Activated naive CD4-positive, alpha-beta T cell treated with anti-CD3 and anti-CD28 coated beads, Interleukin-2, amount 10 ng/mL, durations not matched to agents 7 days and 5 days (primary cell): Measurements from ENCODE around the gene MACC1.
A peak's percentile ranks its signal among the peaks of the same experiment; 100 is the strongest.
"Not testable (repeated sequence)": the region's sequence is repeated elsewhere in the genome, so short reads cannot be mapped to it uniquely, and the experiment has no call there.

Experiments used
- CTCF ChIA-PET: fragments of 350-600 bp; sonication (Branson Sonifier 250); formaldehyde crosslinking; loops from one replicate; lab custom pipeline; 2021; ENCODE audit warnings: antibody characterized with exemption; lab: Charles Lee
- DNase-seq: peaks from one replicate; pipeline ENCODE4 v3.0.0-alpha.2; 2020
- H3K27ac Mint-ChIP-seq: one replicate; pipeline ENCODE4 v1.8.0; 2021; ENCODE audit warnings: mild to moderate bottlenecking, moderate library complexity, mixed read lengths
- H3K27me3 Mint-ChIP-seq: one replicate; pipeline ENCODE4 v1.8.0; 2021; ENCODE audit warnings: mild to moderate bottlenecking, mixed read lengths
- H3K36me3 Mint-ChIP-seq: one replicate; pipeline ENCODE4 v1.8.0; 2021; ENCODE audit warnings: mixed read lengths
- H3K4me1 Mint-ChIP-seq: one replicate; pipeline ENCODE4 v1.8.0; 2021; ENCODE audit warnings: mixed read lengths
- H3K4me3 Mint-ChIP-seq: one replicate; pipeline ENCODE4 v1.8.0; 2021; ENCODE audit warnings: mild to moderate bottlenecking, moderate library complexity, mixed read lengths
- H3K9me3 Mint-ChIP-seq: one replicate; pipeline ENCODE4 v1.8.0; 2021; ENCODE audit warnings: mixed read lengths

MACC1 gene

DNA sequence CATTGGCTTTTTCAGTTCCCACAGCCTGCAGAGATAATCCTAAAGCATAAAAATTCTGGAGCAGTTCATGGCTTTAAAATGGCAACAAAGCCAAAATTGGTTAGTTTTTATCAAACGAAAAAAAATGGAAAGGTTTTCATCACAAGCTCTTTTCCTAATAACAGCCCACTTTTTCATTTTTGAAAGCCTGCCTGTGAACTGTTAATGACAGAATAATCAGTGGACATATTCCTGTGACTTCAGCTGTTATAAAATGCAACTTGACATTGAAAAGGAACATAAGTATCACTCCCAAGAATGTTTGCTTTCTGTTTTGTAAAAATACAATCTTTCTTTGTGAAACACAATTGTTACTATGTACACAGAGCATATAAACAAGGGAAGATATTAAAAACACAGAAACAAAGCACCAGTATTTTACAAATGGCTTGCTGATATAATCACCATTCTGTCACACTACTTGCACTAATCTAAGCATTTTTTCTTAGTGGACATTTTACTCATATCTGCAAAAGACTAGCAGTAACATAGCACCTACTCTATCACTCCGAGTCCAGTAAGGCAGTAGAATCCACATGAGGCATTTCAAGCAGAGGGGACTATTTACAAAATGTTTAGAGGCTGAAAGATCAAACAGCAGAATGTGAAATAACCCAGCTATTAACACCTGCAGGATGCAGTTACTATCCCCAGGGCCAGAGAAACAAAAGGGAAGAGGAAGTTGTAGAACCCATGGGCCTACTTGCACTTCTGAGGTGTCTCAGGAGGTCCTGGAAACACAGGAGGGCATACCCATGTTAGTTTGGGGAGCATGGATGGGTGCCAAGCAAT, 26.4 kb downstream of the MACC1 start:
- Mint-ChIP-seq H3K27me3 (no peaks in the 10 kb centered on the region), H3K4me3 (no peak overlapping the region), H3K36me3 (no peaks in the 10 kb centered on the region), H3K9me3 (no peaks in the 10 kb centered on the region), H3K27ac (no peak overlapping the region), H3K4me1 (no peaks in the 10 kb centered on the region)
- DNase-seq, result no peak
- CTCF ChIA-PET, result no interaction called here

DNA sequence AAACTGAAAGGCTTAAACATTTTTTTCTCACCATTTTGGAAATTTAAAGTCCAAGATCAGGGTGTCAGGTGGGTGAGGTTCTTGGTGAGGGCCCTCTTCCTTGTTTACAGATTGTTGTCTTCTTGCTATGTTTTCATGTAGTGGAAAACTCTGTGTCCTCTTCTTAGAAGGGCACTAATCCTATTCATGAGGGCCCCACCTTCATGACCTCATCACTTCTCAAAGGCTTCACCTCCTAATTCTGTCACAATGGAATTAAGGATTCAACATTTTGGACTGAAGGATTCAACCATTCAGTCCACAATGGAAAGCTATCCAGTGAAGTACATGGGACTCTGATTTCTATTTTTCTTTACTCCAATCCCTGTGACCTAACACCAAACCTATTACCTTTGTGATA, 27.3 kb downstream of the MACC1 start:
- Mint-ChIP-seq H3K27me3 (no peaks in the 10 kb centered on the region), H3K27ac (no peak overlapping the region), H3K4me3 (no peak overlapping the region), H3K36me3 (no peaks in the 10 kb centered on the region), H3K9me3 (no peaks in the 10 kb centered on the region), H3K4me1 (no peaks in the 10 kb centered on the region)
- CTCF ChIA-PET, result no interaction called here
- no peak for DNase-seq

DNA sequence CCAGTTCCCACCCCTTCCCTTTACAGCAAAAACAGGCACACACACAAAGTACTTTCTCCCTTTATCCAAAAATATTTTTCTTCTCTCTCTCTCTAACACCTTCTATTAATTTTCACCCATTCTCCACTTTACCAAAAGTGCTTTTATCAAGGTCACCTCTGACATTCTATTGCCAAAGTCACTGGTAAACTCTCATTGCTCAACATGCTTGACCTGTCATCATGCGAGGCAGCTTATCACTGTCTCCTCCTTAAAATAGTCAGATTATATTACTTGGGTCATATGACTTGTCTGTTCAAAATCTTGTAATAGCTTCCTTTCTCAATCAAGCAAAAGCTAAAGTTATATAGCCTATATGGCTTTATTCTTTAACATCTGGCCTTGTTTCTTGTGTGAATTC, 28.6 kb downstream of the MACC1 start:
- no peak for DNase-seq
- Mint-ChIP-seq H3K27me3 (no peaks in the 10 kb centered on the region), H3K36me3 (no peaks in the 10 kb centered on the region), H3K4me3 (no peak overlapping the region), H3K4me1 (no peaks in the 10 kb centered on the region), H3K27ac (no peak overlapping the region), H3K9me3 (no peaks in the 10 kb centered on the region)
- CTCF ChIA-PET, result no interaction called here

DNA sequence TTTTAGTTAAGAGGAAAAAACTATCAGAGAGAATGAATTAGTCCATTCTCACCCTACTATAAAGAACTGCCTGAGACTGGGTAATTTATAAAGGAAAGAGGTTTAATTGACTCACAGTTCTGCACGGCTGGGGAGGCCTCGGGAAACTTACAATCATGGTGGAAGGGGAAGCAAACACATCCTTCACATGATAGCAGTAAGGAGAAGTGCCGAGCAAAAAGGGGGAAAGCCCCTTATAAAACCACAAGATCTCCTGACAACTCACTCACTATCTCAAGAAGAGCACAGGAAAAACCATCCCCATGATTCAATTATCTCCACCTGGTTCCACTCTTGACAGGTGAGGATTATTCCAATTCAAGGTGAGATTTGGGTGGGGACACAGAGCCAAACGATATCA, 29.3 kb downstream of the MACC1 start:
- CTCF ChIA-PET, result interaction anchor here (0.5 kb wide), 1 partner anchor 80 kb away, joined by 3 read pairs; no protein-coding TSS in a partner anchor
- H3K27me3 Mint-ChIP-seq, H3K4me1 Mint-ChIP-seq, H3K9me3 Mint-ChIP-seq, H3K4me3 Mint-ChIP-seq, DNase-seq, H3K36me3 Mint-ChIP-seq, H3K27ac Mint-ChIP-seq: not testable (repeated sequence)

DNA sequence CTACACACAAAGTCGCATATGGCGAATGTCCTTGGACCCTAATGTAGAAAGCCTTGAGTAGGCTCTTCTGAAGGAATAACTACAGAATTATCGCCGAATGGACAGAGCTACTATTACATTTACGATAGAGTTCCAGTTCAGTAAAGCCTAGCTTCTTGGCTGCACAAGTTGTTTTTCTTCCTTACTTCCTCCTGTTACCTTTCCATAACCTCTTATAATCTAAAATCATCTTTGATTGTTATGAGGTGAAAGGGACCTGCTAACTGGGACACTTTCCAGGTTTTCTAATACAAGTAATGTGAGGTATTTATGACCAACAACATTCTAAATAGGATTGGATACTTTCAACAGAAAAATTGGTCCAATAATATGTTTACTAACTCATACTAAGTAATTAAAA, 31.2 kb downstream of the MACC1 start:
- H3K9me3 Mint-ChIP-seq, result no peaks in the 10 kb centered on the region
- no peak overlapping the region for H3K27ac Mint-ChIP-seq
- H3K4me3 Mint-ChIP-seq, result no peak overlapping the region
- no peak for DNase-seq
- H3K27me3 Mint-ChIP-seq, result no peaks in the 10 kb centered on the region
- no peaks in the 10 kb centered on the region for H3K36me3 Mint-ChIP-seq
- H3K4me1 Mint-ChIP-seq, result no peaks in the 10 kb centered on the region
- CTCF ChIA-PET, result no interaction called here

DNA sequence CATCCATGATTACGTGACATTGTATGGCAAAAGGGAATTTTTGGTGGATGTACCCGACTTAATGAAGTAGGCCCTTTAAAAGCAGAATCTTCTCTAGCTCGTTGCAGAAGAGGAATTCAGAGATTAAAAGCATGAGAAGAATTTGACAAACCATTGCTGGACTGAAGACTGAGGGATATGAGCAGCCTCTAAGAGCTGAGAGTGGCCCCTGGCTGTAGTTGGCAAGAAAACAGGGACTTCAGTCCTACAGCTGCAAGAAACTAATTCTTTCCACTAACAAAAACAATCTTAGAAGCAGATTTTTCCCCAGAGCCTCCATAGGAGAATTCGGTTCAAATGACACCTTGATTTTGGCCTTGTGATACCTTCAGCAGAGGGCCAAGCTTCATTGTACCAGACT, 34.1 kb downstream of the MACC1 start:
- H3K4me1 Mint-ChIP-seq, result no peaks in the 10 kb centered on the region
- CTCF ChIA-PET, result no interaction called here

DNA sequence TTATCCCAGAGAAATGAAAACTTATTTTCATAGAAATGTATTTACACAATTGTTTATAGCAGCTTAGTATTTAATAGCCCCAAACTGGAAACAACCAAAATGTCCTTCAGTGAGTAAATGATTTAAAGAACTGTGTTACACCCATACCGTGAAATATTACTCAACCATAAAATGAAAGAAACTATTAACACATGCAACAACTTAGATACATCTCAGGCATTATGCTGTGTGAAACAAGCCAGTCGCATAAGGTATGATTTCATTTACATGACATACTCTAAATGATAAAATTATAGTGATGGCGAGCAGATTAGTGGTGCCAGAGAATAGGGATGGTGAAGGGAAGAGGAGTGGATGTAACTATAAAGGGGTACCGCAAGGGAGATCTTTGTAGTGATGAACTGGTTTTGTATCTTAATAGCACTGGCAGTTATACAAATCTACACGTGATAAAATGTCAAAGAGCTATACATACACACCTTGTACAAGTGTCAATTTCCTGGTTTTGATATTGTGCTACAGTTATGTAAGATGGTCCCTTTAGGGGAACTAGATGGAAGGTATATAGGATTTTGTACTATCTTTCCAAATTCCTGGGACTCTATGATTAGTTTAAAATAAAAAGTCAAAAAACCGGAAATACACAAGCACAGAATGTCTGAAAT, 40.5 kb downstream of the MACC1 start:
- H3K4me3 Mint-ChIP-seq, result no peak overlapping the region
- H3K27me3 Mint-ChIP-seq, result no peaks in the 10 kb centered on the region
- DNase-seq, result no peak
- no peaks in the 10 kb centered on the region for H3K36me3 Mint-ChIP-seq
- H3K27ac Mint-ChIP-seq, result no peak overlapping the region
- H3K9me3 Mint-ChIP-seq, result no peaks in the 10 kb centered on the region
- H3K4me1 Mint-ChIP-seq, result no peaks in the 10 kb centered on the region
- CTCF ChIA-PET, result no interaction called here

More for the DNA sequence above, 34.1 kb downstream of the MACC1 start:
- Mint-ChIP-seq H3K27ac (no peak overlapping the region), H3K36me3 (no peaks in the 10 kb centered on the region), H3K4me3 (no peak overlapping the region), H3K27me3 (no peaks in the 10 kb centered on the region), H3K9me3 (no peaks in the 10 kb centered on the region)
- DNase-seq, result no peak

DNA sequence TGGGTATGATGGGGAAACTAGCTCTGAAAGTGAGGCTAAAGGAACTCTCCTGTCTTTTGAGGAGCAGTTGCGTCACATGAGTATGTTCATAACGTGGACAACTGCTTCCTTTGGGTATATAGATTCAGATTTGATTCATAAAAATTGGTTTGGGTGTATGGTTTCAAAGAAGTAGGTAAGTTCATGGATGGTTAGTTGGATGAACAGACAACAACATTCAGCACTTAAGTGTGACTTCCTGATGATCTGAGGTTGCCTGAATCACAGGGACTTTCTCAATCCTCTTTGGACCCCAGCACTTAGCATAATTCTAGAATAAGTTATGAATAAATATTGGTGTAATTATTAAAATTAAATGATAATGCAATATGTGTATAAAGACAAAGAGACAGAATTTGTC, 43.4 kb downstream of the MACC1 start:
- no peaks in the 10 kb centered on the region for H3K4me1 Mint-ChIP-seq

DNA sequence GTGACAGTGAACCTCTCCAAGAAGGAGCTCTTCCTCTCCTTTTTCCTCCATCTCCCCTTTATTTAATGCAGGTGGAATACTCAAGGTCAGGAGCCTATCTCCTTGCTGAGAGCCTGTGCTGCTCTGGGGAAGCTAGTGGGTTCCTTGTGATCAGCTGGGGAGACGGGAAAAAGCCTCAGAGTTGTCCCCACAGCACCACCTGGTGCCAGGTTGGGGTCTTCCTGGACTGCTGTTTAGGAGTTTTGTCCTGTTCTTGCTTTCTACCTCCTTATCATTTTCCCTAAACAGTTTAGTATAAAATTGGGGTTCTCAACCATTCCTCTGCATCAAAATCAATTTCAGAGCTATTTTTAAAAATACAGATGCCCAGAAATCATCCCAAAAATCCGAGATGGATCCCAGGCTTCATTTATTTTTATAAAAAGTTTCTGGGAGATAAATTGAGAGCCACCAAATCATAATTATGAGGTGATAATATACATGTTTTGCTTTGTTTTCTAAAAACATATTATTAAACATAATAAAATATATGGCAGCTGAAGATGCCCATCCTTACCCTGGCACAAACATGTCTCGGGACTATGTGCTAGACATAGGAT, 44.3 kb downstream of the MACC1 start:
- CTCF ChIA-PET, result interaction anchor here (0.9 to 1.8 kb wide), 3 partner anchors 190 to 459 kb away, joined by 3 to 5 read pairs (median 3); no protein-coding TSS in a partner anchor
- DNase-seq, result peak; percentile 29
- H3K36me3 Mint-ChIP-seq, result no peaks in the 10 kb centered on the region
- no peak overlapping the region for H3K4me3 Mint-ChIP-seq
- H3K4me1 Mint-ChIP-seq, result no peaks in the 10 kb centered on the region
- H3K27me3 Mint-ChIP-seq, result no peaks in the 10 kb centered on the region
- no peak overlapping the region for H3K27ac Mint-ChIP-seq
- no peaks in the 10 kb centered on the region for H3K9me3 Mint-ChIP-seq

More for the DNA sequence above, 43.4 kb downstream of the MACC1 start:
- no peak overlapping the region for H3K4me3 Mint-ChIP-seq
- H3K36me3 Mint-ChIP-seq, result no peaks in the 10 kb centered on the region
- H3K9me3 Mint-ChIP-seq, result no peaks in the 10 kb centered on the region
- DNase-seq, result no peak
- no peak overlapping the region for H3K27ac Mint-ChIP-seq
- H3K27me3 Mint-ChIP-seq, result no peaks in the 10 kb centered on the region
- CTCF ChIA-PET, result no interaction called here

DNA sequence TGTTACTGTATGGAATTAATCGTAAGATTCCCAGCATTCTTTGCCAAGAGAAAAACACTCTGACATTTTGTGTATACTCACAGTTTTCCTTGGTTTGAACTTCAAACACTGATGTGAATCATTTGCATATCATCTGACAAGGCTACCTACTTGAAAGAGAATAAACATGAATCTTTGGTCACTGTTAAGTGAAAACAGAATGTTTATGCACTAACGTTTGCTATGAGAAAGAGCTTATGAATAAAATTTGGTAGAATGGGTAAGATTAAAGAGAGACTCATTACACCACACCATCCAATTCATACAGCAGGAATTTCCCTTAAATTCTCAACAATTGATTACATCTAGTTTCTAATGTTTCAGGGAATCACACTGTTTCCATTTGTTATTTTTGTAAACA, 46.6 kb downstream of the MACC1 start:
- no peaks in the 10 kb centered on the region for H3K36me3 Mint-ChIP-seq
- CTCF ChIA-PET, result no interaction called here
- DNase-seq, result no peak
- no peaks in the 10 kb centered on the region for H3K9me3 Mint-ChIP-seq
- H3K27me3 Mint-ChIP-seq, result no peaks in the 10 kb centered on the region
- H3K27ac Mint-ChIP-seq, result no peak overlapping the region
- no peaks in the 10 kb centered on the region for H3K4me1 Mint-ChIP-seq
- H3K4me3 Mint-ChIP-seq, result no peak overlapping the region

DNA sequence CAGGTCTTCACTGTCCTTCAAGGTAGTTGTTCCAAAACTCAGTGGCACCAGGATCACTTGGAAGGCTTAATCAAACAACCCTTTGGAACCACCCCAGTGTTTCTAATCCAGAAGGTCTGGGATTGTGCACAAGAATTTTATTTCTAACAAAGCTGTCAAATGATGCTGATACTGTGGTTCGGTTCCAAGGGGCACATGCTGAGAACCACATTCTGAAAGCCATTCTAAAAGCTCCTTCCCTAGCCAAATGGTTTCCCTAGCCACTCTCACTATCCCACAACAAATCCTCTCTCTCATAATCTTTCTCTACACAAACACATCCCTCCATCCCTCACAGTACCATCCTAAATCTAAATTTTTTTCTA, 52.1 kb downstream of the MACC1 start:
- H3K4me3 Mint-ChIP-seq, result no peak overlapping the region
- CTCF ChIA-PET, result no interaction called here
- DNase-seq, result no peak
- no peaks in the 10 kb centered on the region for H3K4me1 Mint-ChIP-seq
- no peaks in the 10 kb centered on the region for H3K36me3 Mint-ChIP-seq
- no peak overlapping the region for H3K27ac Mint-ChIP-seq
- H3K9me3 Mint-ChIP-seq, result no peaks in the 10 kb centered on the region
- no peaks in the 10 kb centered on the region for H3K27me3 Mint-ChIP-seq

DNA sequence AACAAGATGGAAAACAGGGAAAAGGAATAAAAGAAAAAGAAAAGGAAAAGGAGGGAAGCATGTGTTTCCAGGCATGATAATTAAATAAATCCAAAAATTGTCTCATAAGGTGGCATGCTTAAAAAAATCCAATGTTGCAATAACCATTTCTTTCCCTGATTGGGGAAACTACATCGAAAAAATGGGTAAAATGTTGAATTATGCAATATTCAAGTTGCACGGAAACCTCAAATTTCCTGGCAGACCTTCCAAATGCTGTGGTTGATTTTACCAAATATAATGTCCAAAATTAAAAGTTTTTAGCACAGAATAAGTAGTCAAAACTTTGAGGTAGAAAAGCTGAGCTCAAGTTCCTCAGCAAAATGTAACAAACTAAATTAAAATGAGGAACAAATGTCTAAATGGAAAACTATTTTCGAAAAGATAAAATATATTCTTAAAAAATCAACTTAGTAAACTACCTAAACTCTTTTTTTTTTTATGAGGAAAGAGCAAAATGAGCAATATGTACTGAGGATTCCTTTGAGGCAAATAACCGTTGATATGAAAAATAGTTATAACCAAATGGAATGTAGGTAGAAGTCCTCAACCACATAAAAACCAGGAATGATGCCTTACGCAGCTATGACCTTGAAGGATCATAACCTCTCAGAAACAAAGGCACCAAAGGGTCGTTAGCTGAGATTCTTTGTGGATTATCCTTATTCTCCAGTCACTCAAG, 52.6 kb downstream of the MACC1 start:
- no peaks in the 10 kb centered on the region for H3K27me3 Mint-ChIP-seq
- no peak for DNase-seq
- no peak overlapping the region for H3K27ac Mint-ChIP-seq
- no peaks in the 10 kb centered on the region for H3K9me3 Mint-ChIP-seq
- no peak overlapping the region for H3K4me3 Mint-ChIP-seq
- H3K36me3 Mint-ChIP-seq, result no peaks in the 10 kb centered on the region
- no peaks in the 10 kb centered on the region for H3K4me1 Mint-ChIP-seq
- CTCF ChIA-PET, result no interaction called here

DNA sequence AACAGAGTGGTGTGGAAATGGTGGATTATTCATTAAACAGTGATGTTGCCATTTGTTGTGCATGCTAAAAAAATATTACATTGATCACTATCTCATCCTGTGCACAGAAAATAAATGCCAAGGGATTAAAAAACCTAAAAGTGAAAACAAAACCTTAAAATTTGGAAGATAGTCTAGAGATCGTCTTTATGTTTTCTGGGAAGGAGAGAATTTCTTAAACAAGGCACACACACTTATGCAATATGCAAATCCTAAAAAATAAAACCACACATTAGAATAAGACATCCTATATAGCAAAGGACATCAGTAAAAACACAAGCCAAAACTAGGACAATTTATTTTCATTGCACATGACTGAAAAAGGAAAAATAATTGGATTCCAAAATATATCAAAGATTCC, 54.5 kb downstream of the MACC1 start:
- Mint-ChIP-seq H3K4me1 (no peaks in the 10 kb centered on the region), H3K4me3 (no peak overlapping the region), H3K27ac (no peak overlapping the region), H3K9me3 (no peaks in the 10 kb centered on the region), H3K27me3 (no peaks in the 10 kb centered on the region), H3K36me3 (no peaks in the 10 kb centered on the region)
- DNase-seq, result no peak
- CTCF ChIA-PET, result no interaction called here

DNA sequence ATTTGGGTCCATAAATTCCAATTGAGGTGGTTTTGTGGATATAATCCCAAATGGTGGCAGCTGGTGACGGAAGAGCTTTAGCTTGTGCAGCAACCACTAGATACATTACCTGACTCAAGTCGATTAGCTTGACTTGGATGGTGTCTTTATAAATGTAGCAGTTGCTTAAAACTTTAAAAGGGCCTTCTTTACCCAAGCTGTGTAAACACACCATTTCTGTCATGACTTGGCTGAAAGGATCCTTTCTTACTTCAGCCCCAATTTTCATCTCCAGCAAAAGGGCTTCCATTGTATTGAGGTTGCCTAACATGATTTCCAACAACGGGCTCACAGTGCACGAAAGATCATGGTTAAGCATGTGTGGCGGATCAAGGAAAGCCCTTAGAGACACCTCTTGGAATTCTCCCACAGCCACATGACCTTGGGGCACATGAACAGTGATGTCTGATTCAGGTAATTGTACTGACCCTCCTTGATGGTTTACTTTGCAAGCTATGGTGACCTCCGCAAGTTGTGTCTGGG, 57.9 kb downstream of the MACC1 start:
- H3K27ac Mint-ChIP-seq, result no peak overlapping the region
- H3K27me3 Mint-ChIP-seq, result no peaks in the 10 kb centered on the region
- DNase-seq, result no peak
- no peak overlapping the region for H3K4me3 Mint-ChIP-seq
- CTCF ChIA-PET, result no interaction called here
- no peaks in the 10 kb centered on the region for H3K4me1 Mint-ChIP-seq
- no peaks in the 10 kb centered on the region for H3K36me3 Mint-ChIP-seq
- H3K9me3 Mint-ChIP-seq, result no peaks in the 10 kb centered on the region
